GM10266 (cell line): Measurements from ENCODE around the gene TOGARAM2.

Experiments used
- DNase-seq: peaks from one replicate; pipeline ENCODE4 v3.0.0; 2012; ENCODE audit errors: extremely low spot score
- TF ChIP-seq, protein P1 (sequence below): IDR thresholded peaks from 2 replicates; pipeline ENCODE4 v1.5.1; 2012; ENCODE audit warnings: mild to moderate bottlenecking, low read depth; ENCODE audit not compliant: control insufficient read depth, insufficient read depth; ENCODE audit errors: missing control alignments

The TOGARAM2 gene

DNA sequence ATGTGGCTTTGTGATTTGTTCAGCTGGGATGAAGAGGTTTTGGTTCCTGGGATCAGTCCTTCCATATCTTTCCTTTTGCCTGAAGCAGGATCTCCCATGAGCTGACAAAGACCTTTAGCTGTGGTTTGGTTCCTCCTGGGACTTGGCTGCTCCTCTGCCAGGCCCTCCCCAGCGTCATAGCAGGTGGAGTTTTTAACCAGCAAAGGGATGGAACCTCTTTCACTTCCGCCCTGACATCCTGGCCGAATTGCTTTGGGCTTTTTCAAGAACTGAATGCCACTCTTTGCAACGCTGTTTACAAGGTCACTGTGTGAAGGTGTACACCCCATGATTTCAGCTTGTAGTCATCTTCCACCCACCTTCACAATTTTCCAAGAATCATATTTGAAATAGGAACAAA is 92.8 kb downstream of the TOGARAM2 start:
- TF ChIP-seq, protein P1, sequence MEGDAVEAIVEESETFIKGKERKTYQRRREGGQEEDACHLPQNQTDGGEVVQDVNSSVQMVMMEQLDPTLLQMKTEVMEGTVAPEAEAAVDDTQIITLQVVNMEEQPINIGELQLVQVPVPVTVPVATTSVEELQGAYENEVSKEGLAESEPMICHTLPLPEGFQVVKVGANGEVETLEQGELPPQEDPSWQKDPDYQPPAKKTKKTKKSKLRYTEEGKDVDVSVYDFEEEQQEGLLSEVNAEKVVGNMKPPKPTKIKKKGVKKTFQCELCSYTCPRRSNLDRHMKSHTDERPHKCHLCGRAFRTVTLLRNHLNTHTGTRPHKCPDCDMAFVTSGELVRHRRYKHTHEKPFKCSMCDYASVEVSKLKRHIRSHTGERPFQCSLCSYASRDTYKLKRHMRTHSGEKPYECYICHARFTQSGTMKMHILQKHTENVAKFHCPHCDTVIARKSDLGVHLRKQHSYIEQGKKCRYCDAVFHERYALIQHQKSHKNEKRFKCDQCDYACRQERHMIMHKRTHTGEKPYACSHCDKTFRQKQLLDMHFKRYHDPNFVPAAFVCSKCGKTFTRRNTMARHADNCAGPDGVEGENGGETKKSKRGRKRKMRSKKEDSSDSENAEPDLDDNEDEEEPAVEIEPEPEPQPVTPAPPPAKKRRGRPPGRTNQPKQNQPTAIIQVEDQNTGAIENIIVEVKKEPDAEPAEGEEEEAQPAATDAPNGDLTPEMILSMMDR = no peak
- DNase-seq = no peak

DNA sequence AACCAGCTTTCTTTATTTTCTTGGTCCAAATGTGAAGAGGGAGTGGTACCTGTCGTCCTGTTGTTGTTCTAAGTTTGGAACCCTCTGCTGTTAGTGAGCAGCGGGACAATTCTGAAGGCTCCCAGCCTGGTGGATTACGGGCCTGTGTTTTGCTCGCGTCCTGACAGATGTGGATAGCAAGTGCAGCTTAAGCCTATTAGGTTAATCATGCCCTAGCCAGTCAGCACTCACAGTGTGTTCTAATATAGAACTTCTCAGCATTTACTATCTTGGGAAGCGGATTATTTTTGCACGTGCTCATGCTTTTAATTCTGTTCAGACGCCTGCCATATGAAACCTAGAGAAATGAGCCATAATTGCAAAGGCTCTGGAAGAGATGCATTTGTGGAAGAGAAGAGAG is 93.3 kb downstream of the TOGARAM2 start, which contains the start of gene PCARE:
Gene PCARE (minus strand): TSS at position 113 of the 400 bp plus-strand sequence. CDS start 262 bp downstream, outside the sequence.
- TF ChIP-seq, protein P1 = no peak
- no peak for DNase-seq

DNA sequence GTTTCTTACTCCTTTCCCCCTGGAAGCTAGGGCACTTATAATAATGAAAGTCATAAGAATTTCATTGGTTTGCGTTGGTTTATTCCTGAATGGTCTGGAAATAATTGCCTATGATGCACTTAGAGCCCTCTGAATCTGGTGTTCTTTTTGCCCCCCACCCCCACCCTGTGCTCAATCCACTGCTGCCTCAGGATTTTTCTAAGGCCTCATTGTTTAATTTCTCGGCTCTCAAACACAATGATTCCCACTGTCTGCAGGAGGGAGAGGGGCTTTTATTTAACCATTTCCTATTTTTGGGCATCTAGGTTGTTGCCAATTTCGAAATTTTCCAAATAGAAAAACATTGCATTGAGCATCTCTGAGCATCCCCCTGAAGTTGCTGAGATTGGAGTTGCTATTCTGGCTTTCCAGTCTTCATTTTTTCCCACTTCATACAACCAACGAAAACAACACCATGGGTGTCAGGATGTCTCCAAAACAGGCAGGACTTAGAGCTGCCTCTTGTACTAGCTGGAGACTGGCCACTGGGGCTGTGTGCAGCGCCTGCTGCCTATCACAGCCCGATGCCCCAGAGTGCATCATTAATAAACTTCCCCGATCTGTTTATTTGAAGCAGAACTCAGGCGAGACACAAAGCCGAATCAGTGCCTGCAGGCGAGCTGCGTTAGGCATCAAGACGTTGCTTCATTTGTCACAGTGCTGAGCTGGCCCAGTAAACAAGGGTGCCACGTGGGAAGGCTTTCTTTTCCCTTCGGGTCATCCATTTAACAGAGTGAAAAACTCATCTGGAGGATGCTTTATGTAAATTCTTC is 95.0 kb downstream of the TOGARAM2 start:
- DNase-seq = no peak
- TF ChIP-seq, protein P1 = no peak

DNA sequence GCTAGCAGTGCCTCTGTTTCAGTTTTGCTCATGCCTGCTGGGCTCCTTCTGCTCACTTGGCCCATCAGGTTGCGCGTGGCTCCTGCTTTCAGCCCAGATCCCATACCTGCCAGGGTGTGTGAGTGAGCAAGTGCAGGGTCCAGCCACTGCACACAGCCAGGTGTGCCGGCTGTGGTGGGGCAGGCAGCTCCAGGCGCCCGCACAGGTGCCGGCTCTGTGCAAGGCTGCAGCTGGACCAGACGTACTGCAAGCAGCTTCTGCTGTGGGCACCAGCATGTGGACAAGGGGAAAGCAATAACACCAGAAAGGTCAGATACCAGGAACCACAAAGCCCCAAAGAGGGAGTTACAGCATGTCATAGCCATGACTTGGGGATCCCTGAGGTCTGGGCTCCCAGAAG is 98.8 kb downstream of the TOGARAM2 start:
- TF ChIP-seq, protein P1 = no peak
- DNase-seq = no peak

DNA sequence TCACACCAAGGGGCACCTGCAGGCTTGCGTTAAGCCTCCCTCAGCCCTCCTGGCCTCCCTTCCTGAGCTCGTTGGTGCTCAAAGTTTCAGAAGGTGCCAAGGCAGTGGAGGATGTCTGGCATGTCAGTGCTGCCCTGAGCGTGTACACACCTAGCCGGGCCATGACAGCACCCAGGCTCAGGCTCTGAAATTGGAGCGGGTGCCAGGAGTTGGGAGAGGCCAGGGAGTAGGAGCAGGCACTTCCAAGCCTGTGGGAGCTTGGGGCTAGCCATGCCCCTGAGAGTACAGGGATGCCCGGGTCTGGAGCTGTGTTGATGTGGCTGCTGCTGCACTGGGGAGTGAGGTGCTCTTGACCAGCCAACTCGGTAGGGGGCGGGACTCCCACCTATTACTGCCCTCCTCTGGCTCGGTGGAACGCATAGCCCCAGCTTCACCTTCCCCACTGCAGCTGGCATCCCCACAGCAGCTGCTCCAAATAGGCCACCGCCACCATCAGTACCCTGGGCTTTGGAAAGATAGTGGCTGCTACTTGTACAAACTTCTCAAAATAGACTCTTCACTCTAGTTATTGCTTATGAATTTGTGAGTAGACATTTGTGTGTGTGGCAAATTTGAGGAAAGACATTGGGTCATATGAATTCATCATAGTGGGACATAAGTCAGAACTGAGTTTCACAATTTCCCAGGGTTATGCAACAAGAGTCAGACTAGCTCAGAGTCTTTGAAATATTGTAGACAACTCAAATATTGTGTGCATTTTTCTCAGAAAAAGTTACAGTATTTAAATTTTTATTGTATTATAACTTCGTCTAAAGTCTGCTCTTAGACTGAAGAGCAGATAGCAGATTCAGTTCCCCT is 100.0 kb downstream of the TOGARAM2 start:
- DNase-seq = no peak
- TF ChIP-seq, protein P1 = no peak

DNA sequence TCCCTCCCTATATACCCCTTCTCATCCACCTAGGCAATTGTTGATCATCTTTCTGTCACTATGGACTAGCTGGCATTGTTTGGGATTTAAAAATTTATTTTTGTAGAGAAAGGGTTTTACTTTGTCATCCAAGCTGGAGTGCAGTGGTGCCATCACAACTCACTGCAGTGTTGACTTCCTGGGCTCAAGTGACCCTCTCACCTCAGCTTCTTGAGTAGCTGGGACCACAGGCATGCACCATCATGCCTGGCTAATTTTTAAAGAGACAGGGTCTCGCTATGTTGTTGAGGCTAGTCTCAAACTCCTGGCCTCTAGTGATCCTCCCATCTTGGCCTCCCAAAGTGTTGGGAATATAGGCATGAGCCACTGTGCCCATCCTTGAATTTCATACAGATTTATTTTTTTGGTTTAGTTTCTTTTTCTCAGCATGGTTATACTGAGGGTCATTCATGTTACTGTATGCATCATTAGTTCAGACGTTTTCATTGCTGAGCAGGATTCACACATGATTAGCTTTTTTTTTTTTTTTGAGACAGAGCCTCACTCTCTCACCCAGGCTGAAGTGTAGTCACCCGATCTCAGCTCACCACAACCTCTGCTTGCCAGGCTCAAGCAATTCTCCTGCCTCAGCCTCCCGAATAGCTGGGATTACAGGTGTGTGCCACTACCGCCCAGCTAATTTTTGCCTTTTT is 101.9 kb downstream of the TOGARAM2 start:
- no peak for DNase-seq
- TF ChIP-seq, protein P1 = no peak
